GM19099 (cell line): Measurements from ENCODE around the gene NUP210L.

Experiments used
- POLR2A ChIP-seq: IDR thresholded peaks from 3 replicates; pipeline ENCODE4 v1.6.1; 2011; ENCODE audit warnings: low read depth; ENCODE audit not compliant: insufficient read length; ENCODE audit errors: extremely low read depth

Gene NUP210L

DNA sequence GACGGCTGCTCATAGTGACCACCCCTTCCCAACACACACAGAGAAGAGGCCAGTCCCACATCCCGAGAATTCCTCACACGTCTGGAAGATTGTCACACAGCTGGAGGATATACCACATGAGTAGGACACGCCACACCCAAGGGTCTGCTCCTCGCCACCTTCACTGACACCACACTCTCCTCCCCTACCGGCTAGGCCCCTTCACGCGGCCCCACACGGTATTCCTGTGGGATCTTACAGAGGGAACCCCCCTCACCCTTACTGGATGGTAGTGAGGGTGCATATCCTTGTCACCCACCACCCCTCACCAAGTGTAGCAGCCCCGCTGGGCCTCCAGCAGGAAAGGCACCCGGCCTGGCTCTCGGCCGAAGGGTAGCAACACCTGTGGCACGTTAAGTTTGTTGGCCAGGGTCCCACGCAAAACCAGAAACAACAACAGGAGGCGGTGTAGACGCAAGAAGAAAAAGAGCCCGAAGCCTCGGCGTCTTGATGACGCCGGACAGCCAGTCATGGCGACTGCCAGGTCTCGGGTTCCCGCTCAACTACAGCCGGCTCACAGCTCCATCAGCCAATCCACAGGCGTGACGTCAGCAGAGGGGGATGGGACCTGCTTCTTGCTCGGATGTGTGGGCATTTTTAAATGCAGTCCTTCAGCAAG lies at the start of gene NUP210L:
TSS of gene NUP210L (minus strand) at position 540 of the 658 bp plus-strand sequence.
- no peak for TF ChIP-seq POLR2A

GRCh38 chr1:154199563-154199879 lies 44.6 kb upstream of the NUP210L start:
- no peak for TF ChIP-seq POLR2A

- TF ChIP-seq POLR2A = no peak
Observed at GRCh38 chr1:154198756-154199562, 44.1 kb upstream of the NUP210L start.

DNA sequence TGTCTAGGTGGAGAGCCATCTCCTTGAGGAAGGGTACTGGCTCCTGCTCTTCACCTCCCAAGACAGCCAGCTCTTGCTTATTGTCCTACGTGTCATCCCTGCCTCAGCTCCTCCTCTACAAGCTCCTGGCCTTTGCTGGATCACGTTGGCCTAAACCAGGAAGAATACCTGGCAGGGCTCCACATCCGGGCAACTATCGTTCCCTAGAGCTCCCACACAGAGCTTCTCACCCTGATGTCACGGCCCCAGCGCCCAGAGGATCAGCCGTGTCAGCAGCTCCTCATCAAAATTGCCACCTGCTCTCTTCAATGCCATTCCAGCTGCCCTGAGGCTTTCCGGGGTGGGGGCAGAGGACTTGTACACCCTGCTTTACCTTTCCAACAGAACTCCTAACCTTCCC lies 38.9 kb upstream of the NUP210L start:
- TF ChIP-seq POLR2A = no peak

DNA sequence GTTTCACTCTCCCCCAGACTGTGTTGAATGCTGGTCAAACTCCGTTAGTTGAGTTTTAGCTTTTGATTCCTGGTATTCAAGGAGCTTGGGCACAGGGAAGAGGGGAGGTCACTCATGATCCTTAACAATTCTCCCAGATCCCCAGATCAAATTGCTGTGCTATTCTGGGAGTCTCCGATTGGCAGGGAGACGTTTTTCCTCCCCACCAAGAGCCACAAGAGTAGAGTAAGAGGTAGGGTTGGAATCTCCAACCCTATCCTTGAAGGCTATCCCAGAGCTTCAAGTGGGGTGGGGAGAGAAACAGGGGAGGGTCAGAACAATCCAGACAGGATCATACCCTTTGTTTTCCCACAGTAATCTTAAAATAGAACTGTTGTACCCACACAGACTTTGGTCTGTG lies 37.6 kb upstream of the NUP210L start:
- no peak for TF ChIP-seq POLR2A

GRCh38 chr1:154191990-154192461 lies 37.2 kb upstream of the NUP210L start, which contains the start of gene TPM3:
Gene TPM3 (minus strand): TSS chr1:154192100. CDS start chr1:154192018, 82 bp downstream.
- no peak for TF ChIP-seq POLR2A

DNA sequence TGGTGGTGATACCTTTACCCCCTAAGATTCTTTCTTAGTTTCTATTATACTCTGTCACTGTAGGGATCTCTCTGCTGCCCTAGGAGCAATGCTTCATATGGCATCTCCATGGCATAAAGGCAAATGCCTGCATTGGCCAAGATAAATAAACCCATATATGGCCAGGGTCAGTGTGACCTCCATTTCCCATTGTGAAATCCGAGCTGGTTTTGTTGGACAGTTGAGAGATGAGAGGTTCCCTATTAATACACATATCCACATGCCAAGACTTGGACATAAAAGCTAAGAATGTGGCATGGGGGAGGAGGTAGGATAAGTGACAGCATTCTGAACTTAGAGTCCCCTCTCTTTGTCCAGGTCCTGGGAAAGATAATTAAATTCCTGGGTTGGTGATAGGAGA lies 35.7 kb upstream of the NUP210L start:
- no peak for TF ChIP-seq POLR2A

DNA sequence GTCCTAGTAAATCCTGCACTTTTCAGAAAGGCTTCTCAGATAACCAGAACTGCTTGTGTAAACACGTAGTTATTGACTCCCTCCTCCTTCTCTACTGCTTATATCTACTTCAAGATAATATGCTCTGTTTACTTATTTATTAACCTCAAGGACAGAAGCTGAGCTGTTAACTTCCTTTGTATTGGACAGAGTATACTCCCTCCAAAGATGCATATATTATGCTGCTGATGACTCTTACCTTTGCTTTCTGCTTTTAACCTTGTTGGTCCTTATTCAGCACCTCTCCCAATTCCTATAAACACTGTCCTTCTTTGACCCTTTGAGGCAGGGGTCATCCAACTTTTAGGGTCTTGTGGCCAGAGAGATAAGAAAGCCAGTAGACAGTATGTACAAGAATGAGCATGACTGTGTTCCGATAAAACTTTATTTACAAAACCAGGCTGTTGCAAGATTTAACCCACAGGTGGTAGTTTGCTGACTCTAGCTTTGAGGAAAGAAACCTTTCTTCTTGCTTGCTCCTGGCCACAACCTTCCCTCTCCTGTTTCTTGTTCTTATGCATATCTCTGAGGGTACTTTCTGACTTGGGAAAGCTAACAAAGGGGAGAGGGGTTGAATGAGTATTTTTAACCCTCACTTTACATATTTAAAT lies 32.1 kb upstream of the NUP210L start:
- TF ChIP-seq POLR2A = no peak

DNA sequence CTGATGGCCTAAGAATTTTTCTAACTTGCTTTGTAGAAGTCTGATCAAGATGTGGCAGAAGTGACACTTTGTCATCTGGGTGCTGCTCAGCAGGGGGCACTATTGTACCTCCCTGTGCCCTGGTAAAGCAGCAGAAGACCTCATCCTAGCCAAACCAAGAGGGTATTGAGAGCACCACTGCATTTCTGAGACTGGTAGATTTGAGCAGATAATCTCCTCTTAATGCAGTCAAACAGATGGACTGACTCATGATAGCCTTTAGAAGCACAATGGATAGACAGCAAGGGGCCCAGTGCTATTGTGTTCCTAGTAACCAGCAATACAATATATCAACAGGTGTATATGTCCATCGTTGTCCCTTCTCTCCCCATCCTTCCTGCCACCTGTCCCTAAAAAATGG lies 31.3 kb upstream of the NUP210L start:
- no peak for TF ChIP-seq POLR2A

GRCh38 chr1:154183046-154183915 lies 28.4 kb upstream of the NUP210L start:
- TF ChIP-seq POLR2A = peak; percentile 97

DNA sequence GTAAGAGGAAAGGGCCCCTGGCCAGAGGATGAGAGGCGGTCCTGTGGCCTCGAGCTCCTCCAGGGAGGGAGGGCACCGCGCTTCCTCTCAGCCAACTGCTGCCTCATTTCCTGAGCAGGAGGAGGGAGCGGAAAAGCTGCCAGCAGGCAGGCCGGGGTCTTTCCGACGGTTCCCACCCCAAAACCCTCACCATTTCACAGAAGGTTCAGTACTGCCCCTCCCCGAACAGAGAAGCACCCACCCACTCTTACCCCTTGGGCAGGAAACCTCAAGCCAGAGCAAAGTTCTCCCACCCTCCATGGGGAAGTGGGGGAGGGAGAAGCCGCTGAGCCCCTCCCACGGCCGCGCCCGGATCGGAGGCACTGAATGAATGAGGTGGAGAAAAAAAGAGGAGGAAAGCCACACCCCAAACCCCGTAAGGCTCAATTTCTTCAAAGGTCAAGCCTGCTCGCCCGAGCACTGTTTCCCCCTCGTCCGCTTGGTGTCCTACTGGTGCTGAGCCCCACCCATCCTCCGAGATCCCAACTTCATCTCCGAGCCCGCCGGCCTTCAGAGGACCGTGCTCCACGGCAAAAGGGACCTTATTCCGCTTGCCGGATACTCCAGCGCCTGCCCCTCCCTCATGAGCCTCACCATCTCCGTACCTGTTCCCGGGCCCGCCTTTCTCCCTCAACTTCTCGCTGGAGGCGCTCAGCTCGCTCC lies 27.6 kb upstream of the NUP210L start:
- peak; percentile 56 for TF ChIP-seq POLR2A

DNA sequence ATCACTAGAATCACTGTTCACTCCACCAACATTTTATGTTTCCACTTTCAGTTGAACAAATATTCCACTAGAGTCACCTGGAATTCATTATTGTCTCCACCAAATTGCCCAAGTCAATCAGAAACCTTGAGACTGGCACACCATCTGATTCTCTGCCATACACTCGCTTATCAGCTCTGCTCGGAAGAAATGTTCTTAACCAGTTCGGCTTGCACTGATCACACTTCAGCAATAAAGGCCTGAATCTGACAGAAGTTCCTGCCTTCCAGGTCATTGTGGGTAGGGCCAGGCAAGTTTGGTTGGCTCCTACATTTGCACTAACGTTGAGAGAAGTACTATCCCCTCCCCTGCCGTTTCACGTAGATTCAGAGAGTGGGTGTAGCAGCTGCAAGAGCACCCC lies 27.1 kb upstream of the NUP210L start:
- no peak for TF ChIP-seq POLR2A

DNA sequence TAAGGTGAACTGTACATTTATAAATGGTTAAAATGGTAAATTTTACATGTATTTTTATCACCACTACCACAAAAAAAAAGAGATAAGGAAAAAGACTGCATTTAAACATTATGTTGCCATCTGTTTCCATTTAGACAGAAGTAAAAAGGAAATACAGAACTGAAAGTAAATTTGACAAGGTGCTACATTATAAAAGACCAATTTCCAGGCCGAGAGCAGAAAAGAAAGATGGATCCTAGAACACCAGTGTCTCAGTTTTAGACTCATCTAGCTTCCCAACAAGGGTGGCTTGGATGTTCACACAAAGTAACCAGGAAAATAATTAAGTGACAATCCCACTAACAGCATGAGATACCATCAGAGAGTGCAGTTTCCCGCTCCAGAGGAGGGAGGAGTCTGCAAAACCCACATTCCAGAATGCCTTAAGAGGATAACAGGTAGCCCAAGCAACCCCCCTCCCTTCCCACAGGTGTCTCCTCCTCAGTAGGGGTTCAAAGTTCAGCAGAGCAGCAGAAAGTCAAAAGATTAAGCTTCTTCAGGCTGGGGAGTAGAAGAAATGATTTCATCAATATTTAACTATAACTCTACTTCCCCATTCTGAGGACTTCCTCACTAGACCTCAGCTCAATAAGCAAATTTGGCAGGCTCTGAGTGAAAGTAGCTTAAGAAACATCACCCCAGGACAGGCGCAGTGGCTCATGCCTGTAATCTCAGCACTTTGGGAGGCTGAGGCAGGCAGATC lies 25.2 kb upstream of the NUP210L start:
- TF ChIP-seq POLR2A = no peak
